AG20443 (cell line): Measurements from ENCODE around the gene RCHY1.
"Not testable (repeated sequence)": the region's sequence is repeated elsewhere in the genome, so short reads cannot be mapped to it uniquely, and the experiment has no call there.

Experiments
- DNase-seq: peaks from one replicate; pipeline ENCODE4 v3.0.0; 2012; ENCODE audit warnings: low spot score, mixed read lengths

RCHY1 gene

DNA sequence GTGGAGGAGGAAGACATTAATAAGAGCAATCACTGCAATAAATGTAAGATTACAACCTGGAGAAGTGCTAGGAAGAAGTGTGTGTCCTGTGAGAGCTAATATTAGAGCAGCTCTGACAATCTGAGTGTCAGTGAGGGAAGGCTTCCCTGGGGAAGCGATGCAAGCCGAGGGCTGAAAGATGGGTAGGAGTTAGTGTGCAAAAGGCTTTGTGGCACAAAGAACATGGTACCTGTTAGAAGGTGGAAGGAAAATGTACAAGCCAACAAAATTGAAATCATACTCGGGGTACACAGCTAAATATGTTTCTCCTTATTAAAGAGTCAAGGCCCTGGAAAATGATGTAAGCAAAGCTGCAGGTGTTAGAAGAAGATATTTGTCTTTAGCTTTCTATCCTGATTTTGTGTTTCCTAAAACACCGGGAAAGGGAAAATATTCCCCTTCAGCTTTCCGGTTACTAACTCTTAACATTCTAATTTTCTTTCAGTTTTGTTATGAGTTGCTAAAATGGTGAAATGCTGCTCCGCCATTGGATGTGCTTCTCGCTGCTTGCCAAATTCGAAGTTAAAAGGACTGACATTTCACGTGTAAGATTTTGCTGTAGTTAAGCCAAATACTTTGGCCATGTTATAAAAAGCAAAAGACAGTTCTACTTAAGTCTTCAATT lies 878 bp upstream of the RCHY1 start:
- peak; percentile 9 for DNase-seq

DNA sequence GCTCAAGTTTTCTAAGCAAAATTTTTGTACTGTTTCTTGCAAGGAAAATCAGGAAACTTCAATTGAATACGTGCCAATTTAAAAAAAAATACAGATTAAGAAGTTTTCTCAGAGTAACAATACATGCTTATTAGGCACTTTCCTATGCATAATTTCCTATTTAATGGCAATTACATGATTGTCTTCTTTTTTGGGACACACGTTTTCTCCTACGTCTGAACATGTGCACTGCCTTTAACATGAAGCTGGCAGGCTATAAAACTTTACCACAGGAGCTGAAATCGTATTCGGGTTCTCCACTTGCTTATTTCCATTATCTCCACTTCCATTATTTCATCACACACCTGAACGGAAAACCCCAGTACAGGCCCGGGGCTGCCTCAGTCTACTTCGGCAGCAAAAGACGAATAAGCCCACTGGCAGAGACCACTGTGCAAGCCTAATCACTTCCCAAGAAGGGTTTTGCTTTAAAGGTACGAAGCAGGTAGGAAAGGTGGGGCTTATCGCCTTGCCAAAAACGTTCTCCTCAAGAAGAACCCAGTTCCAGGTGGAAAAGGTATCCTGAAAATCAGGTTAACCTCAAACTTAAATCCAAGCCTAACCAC lies 575 bp downstream of the RCHY1 start:
- DNase-seq, result no peak

DNA sequence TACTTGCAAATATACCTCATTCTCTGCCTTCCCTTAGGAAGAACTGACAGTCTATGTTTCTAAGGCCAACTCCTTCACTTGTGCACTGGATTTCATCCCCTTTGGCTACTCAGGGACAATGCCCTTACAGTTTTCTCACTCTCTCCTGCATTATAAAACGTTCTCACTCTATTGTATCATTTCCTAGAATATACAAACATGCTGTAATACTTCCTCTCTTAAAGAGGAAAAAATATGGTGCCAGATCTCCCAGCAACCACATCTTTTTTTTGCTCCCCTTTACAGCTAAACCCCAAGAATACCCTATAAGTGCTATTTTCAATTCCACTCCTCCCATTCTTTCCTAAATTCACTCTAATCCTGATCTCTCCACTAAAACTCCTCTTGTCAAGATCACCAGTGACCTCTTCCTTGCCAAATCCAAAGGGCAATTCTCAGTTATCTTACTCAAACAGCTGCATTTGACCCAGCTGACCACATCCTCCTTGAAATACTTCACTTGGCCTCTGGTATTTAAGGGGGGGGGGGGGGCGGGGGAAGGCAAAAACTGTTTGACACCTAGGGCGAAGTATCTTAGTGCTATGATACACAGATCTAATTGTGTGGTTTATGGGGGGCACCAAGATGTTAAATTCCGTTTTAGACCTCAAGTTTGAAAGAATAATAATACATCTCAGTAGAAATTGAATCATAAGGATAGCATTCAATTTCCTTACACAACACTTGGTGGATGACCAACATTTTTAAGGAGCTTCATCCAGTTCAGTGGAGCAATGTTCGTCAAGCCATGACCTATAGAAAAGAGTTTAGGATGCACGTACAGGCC lies 1.6 kb downstream of the RCHY1 start:
- DNase-seq, result peak; percentile 37

DNA sequence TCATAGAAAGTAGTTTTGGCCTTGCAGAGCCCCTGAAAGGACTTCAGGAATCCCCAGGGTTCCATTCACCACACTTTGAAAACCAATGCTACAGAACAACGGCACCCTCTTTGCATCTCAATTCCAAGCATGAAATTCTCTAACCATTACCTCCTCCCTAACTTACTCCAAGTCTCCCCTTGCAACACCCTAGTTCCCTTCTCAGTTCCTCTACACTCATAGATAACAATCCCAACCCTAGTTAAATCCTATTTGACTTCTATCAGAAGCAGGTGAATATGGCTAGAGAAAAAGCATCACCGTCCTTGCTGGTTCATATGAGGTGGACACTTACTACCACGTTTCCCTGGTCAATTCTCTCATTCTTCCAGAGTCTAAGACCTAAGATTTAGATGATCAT lies 2.4 kb downstream of the RCHY1 start:
- DNase-seq, result no peak

DNA sequence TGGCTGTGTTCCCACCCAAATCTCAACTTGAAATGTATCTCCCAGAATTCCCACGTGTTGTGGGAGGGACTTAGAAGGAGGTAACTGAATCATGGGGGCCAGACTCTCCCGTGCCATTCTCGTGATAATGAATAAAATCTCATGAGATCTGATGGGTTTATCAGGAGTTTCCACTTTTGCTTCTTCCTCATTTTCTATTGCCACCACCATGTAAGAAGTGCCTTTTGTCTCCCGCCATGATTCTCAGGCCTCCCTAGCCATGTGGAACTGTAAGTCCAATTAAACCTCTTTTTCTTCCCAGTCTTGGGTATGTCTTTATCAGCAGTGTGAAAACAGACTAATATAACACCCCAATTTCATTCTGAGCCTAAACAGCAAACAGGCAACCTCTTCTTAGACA lies 4.6 kb downstream of the RCHY1 start:
- DNase-seq, result not testable (repeated sequence)

DNA sequence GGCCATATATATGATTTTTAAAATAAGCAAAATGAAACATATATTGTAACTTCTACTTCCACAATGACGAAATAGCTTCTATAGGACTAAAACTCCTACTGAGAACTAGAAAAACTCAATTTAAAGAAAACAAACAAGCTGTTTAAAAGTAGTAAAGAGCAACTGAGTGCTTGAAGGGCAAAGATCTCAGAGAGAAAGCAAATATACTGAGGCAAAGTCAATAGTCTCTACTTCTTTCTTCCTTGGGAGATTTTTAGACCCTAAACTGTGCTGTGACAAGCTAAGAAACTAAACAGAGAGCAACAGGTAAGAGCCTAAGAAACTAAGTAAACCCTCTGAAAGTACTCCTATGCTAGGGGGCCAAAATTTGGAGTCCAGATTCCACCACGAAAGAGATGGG lies 8.6 kb downstream of the RCHY1 start:
- DNase-seq, result no peak

DNA sequence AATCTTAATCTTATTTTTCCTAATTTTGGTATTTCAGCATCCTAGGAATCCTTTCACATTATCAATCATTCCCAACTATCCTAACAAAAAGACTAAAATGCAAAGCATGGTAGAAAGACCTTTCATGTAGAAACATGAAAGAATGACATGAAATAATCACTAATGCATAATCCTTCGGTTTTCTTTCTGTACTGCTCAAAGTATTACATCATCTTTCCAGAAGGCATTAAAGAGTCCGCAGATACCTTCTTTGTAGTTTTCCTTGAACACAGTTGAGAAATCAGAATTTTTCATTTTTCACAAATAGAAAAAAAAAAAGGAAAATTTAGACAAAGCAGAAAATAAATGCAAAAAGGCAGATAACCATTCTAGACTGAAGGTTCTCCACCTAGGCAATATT lies 11.5 kb downstream of the RCHY1 start:
- no peak for DNase-seq

DNA sequence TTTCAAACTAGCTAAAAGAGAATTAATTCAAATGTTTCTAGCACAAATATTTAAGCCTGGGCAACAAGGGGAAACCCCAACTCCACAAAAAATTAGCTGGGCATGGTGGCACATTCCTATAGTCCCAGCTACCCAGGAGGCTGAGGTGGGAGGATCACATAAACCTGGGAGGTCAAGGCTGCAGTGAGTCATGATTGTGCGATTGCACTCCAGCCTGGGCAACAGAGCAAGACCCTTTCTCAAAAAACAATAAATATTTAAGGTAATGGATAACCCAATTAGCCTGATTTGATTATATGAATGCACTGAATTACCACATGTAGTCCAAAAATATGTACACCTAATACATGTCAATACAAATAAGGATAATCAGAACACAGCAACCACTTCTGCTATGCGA lies 14.3 kb downstream of the RCHY1 start:
- DNase-seq, result no peak

DNA sequence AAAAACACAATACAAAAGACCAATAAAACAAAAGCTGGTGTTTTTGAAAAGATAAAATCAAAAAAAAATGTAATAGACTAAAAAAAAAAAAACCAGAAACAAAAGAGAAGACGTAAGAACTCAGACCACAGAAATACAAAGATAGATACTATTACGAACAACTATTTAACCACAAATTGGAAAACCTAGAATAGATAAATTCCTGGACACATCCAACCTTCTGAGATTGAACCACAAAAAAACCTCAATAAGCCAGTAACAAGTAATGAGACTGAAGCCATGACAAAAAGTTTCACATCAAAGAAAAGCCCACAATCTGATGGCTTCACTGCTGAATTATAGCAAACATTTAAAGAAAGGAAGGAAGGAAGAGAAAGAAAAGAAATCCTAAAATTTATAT lies 16.2 kb downstream of the RCHY1 start:
- DNase-seq, result no peak

DNA sequence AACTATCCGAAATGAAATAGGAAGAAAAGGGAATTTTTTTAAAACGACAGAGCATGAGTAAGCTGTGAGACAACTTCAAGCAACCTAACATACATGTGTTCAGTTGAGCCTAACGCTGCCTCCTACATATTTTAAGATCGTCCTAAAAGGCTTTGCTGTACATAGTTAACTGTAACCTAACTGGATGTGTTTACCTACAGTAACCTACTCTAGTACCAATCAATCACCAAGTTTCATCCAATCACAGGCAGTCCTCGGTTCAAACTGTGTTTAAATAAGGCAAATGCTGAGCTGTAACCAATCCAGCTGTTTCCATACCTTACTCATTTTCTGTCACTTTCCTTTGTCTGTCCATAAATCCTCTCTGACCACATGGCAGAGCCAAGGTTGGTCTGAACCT lies 17.1 kb downstream of the RCHY1 start:
- DNase-seq, result no peak

DNA sequence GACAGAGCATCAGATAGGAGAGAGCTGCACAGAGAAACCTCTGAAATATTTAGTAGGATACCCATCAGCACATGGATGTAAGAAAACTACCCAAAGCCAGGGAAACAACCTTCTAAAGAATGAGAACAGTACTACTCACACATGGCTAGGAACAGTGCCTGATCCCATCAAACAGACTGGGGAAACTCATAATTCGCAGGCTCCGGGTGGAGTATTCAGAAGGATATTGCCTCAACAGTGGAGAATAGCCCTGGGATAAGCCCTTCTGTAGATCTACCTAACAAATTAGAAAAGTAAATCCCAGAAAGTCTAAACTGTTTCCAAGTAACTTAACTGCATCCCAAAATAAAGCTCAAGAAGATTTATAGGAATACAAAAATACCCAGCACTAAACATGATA lies 17.8 kb downstream of the RCHY1 start:
- DNase-seq, result no peak

DNA sequence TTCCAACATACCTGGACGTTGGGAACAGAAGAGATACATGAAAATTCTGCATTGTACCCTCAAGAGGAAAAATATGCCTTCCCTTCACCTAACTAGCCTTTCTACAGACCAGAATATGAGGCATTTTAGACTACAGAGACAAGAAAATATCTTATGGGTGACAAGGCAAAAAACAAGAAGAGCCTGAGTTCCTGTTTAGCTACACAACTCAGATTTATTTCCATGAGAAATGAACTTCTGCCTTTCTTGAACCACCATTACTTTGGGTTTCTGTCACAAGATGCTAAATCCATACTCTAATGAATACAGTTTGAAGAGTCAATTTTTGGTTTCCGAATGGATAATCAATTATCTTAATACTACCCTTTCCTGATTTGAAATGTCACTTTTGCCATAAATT lies 18.7 kb downstream of the RCHY1 start:
- no peak for DNase-seq

DNA sequence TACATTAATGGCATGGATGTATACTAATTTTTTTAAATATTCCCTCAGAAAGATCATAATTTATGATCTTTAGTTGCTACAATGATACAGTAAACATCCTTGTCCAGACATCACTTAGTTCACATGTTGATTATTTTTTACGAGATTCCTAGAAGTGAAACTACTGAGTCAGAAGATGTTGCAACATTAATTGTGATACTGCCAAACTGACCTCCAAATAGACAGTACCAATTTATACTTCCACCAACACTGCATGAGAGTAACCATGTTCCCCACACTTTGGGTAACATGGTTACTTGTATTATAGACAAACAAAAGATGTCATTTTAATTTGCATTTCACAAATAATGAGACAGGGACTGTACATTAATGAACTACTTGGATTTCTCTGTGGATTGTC lies 19.6 kb downstream of the RCHY1 start:
- peak; percentile 50 for DNase-seq

DNA sequence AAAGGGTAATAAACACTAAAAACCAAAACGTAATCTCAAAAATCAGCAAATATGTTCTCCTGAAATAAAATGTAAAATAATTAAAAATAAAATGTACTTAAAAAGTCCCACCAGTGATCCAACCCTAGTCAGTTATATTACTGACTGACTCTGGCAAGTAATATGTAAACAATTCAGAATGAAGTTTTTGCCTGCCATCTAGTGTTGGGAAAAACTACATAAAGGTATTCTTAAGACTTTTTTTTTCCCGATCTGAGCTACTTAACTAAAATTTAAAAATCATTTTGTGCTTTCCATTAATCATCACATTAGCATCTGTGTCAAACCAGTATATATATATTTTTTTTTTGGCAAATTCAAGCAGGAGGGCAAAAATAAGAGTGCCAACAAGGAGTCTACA lies 24.0 kb downstream of the RCHY1 start:
- DNase-seq, result no peak

DNA sequence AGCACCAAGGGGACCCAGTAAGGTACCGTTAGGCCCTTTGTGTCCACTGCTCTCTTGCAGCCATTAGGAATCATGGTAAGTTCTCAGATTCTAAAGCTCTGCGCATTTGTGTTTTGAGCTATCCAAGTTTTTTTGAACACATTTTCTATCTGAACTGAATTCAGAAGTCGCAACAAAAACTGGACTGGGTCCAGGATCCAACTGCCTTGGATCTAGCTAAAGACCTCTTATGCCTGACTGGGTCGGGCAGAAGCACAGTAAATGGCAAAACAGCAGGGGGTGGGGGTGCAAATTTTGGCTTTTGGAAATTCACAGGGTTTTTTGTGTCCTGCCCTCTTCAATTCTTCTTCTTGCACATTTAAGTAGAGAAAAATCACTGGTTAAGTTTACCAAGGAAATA lies 30.0 kb downstream of the RCHY1 start:
- no peak for DNase-seq

DNA sequence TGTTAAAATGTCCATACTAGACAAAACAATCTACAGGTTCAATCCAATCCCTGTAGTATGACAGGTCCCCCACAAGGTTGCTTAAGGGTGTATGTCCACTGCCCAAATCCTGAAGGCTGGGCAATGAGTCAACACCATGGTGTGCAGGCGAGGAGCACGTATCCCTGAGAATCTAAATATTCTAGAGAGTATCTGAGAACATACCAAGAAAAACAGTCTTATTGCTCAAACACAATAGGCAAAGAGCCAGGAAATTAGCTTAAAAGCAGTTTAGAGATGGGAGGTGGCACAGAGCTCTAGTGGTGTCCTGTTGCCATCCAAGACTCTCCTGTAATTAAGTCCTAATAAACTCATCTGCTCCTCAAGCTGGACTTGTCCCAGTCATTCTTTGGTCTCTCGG lies 37.0 kb downstream of the RCHY1 start:
- DNase-seq, result no peak

DNA sequence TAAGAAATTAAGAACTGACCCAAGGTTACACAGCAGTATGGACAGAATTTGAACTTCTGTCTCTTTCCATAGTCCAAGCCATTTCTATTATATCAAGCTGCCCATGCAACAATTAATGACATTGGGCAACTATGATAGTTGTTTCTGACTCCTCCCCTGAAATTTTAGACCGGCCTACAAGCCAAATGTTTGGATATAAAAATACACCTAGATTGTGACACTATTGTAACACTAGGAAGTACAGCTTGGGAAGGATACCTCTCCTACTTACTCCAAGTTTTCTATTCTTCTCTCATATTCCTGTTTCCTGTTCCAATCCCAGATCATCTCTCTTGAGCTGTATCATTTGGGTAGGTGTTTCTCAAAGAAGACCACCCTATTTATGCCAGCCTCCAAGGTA lies 43.5 kb downstream of the RCHY1 start:
- DNase-seq, result no peak

DNA sequence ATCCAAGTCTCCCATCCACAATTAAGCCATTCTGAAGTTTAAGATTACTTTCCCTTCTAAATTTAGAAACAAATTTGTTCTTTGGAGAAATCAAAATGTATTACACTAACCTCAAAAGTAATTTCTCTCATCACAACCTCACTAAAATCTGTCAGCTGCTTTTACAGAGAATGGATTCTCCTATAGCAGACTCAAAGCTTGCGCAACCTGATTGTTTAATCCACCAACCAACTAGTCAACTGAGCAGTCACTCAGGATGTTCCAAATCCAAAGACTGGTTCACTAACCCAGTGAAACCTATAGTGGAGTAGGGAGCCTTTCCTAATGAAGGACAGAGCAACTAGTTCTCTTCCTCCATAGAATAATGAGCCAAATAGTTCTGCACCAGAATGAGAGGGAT lies 44.3 kb downstream of the RCHY1 start:
- DNase-seq, result no peak

DNA sequence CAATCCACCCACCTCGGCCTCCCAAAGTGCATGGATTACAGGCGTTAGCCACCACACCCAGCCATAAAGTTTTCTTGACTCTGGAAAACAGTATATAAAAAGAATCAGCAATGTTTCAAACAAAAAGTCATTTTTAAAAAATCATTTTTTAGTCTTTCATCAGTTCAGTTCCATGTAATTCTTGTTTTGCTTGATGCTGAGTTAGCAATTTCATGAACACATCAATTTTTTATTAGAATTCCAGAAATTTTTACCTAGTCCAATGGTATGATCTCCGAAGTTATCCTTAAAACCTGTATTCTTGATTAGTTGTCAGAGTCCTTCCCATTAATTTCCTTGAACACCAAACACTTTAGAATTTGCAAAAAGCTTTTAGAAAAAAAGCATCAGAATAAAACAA lies 56.8 kb downstream of the RCHY1 start:
- DNase-seq, result no peak

DNA sequence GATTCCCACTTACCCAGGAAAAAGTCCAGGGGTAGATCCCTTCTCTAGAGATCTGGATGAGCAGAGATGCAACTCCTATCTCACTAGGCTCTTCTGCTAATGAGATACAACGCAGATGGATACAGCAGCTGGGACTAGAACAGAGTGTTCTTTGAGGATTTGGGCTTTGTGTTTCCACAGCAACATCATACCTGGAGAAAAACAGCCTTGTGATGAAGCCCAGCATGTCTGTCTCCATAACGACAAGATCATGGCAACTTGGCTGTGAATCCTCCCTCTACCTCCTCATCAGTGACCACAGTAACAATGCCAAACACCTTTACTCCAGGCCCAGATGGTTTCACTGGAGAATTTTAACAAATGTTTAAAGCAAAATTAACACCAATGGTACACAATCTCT lies 80.1 kb downstream of the RCHY1 start:
- DNase-seq, result no peak

DNA sequence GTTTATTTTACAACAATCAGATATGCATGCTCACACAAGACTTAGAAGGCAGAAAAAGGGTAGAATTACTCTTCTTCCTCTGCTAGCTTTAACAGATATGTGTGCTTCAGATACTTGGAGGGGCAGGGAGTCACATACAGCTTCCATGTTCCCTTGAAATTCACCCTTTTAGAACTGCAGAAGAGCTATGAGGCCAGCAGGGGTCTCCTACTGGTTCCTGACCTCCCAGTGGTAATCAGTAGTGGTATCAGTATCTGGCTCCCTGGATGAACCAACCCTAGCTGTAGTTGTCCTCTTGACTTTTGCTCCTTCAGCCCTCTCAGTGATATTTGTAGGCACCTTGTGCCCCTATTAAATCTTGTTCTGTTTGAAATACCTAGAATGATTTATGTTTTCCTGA lies 81.5 kb downstream of the RCHY1 start:
- peak; percentile 16 for DNase-seq

DNA sequence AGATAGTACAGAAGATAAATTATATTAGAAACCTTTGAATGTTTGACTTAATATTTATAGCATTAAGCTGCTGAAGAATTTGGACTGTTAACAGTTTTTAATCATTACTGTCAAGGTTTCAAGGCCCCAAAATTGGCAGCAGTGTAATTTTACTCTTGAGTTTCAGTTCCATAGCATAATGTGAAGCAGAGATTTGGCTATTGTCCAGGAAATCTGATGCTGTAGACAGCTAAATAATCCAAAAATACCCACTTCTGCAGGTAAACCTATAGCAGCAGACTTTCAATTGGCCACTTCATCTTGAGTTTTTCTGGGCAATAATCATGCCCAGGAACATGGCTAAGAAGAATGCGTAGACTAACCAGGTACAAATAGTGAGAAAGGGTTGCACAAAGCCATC lies 85.0 kb downstream of the RCHY1 start:
- no peak for DNase-seq
